A673 (cell line): Measurements from ENCODE around the gene APELA.

ENCODE experiments used
- EZH2 ChIP-seq: fragments of 200-600 bp; sonication (generic); IDR thresholded peaks from 2 replicates; pipeline ENCODE4 v1.6.1; 2017; ENCODE audit warnings: borderline replicate concordance, low read depth, mild to moderate bottlenecking, mixed read lengths, antibody characterized with exemption, low read length; ENCODE audit not compliant: poor library complexity, severe bottlenecking
- TF ChIP-seq, protein P1 (sequence below): fragments of 300-800, 200-600 bp; sonication (generic); conservative IDR thresholded peaks from 2 replicates; pipeline ENCODE4 v1.5.1; 2017; ENCODE audit warnings: low read depth, mild to moderate bottlenecking, antibody characterized with exemption, low read length, moderate library complexity, mixed read lengths

DNA sequence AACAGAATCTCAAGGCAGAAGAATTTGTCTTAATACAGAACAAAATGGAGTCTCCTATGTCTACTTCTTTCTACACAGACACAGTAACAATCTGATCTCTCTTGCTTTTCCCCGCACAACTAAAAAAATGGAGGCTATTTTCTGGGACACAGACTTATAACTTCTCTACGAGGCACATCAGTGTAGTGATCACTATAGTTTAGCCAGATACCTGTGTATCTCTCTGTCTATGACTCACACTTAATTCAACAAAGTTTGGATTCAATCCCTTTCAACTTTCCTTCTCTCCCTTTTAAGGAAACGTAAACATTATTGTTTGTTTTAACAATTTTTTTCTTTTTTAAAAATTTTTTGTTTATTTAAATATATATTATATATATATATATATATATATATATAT is 29.4 kb downstream of the APELA start:
- TF ChIP-seq, protein P1, sequence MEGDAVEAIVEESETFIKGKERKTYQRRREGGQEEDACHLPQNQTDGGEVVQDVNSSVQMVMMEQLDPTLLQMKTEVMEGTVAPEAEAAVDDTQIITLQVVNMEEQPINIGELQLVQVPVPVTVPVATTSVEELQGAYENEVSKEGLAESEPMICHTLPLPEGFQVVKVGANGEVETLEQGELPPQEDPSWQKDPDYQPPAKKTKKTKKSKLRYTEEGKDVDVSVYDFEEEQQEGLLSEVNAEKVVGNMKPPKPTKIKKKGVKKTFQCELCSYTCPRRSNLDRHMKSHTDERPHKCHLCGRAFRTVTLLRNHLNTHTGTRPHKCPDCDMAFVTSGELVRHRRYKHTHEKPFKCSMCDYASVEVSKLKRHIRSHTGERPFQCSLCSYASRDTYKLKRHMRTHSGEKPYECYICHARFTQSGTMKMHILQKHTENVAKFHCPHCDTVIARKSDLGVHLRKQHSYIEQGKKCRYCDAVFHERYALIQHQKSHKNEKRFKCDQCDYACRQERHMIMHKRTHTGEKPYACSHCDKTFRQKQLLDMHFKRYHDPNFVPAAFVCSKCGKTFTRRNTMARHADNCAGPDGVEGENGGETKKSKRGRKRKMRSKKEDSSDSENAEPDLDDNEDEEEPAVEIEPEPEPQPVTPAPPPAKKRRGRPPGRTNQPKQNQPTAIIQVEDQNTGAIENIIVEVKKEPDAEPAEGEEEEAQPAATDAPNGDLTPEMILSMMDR = no peak
- no peak for TF ChIP-seq EZH2
